ENCODE results near the gene FUZ.

- TF ChIP-seq ZNF416 (tag by site-specific recombination; IDR thresholded peaks at IDR 0.05) (no peak), ZNF629 (tag by site-specific recombination; IDR thresholded peaks at IDR 0.05) (no peak), ZEB2 (tag by site-specific recombination; IDR thresholded peaks at IDR 0.05) (no peak), ZNF561 (tag by site-specific recombination; IDR thresholded peaks at IDR 0.05; ENCODE audit: borderline replicate concordance) (no peak), HOXC10 (CRISPR knock-in tag; IDR thresholded peaks at IDR 0.05) (no peak), ZSCAN30 (tag by site-specific recombination; IDR thresholded peaks at IDR 0.05) (no peak), ATF2 (tag by site-specific recombination; IDR thresholded peaks at IDR 0.05; ENCODE audit: low read depth) (no peak), ZNF138 (tag by site-specific recombination; IDR thresholded peaks at IDR 0.05; ENCODE audit: borderline replicate concordance) (no peak)
- TF ChIP-seq, protein P1, sequence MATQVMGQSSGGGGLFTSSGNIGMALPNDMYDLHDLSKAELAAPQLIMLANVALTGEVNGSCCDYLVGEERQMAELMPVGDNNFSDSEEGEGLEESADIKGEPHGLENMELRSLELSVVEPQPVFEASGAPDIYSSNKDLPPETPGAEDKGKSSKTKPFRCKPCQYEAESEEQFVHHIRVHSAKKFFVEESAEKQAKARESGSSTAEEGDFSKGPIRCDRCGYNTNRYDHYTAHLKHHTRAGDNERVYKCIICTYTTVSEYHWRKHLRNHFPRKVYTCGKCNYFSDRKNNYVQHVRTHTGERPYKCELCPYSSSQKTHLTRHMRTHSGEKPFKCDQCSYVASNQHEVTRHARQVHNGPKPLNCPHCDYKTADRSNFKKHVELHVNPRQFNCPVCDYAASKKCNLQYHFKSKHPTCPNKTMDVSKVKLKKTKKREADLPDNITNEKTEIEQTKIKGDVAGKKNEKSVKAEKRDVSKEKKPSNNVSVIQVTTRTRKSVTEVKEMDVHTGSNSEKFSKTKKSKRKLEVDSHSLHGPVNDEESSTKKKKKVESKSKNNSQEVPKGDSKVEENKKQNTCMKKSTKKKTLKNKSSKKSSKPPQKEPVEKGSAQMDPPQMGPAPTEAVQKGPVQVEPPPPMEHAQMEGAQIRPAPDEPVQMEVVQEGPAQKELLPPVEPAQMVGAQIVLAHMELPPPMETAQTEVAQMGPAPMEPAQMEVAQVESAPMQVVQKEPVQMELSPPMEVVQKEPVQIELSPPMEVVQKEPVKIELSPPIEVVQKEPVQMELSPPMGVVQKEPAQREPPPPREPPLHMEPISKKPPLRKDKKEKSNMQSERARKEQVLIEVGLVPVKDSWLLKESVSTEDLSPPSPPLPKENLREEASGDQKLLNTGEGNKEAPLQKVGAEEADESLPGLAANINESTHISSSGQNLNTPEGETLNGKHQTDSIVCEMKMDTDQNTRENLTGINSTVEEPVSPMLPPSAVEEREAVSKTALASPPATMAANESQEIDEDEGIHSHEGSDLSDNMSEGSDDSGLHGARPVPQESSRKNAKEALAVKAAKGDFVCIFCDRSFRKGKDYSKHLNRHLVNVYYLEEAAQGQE (tag by site-specific recombination; IDR thresholded peaks at IDR 0.05): no peak
- TF ChIP-seq, protein P2, sequence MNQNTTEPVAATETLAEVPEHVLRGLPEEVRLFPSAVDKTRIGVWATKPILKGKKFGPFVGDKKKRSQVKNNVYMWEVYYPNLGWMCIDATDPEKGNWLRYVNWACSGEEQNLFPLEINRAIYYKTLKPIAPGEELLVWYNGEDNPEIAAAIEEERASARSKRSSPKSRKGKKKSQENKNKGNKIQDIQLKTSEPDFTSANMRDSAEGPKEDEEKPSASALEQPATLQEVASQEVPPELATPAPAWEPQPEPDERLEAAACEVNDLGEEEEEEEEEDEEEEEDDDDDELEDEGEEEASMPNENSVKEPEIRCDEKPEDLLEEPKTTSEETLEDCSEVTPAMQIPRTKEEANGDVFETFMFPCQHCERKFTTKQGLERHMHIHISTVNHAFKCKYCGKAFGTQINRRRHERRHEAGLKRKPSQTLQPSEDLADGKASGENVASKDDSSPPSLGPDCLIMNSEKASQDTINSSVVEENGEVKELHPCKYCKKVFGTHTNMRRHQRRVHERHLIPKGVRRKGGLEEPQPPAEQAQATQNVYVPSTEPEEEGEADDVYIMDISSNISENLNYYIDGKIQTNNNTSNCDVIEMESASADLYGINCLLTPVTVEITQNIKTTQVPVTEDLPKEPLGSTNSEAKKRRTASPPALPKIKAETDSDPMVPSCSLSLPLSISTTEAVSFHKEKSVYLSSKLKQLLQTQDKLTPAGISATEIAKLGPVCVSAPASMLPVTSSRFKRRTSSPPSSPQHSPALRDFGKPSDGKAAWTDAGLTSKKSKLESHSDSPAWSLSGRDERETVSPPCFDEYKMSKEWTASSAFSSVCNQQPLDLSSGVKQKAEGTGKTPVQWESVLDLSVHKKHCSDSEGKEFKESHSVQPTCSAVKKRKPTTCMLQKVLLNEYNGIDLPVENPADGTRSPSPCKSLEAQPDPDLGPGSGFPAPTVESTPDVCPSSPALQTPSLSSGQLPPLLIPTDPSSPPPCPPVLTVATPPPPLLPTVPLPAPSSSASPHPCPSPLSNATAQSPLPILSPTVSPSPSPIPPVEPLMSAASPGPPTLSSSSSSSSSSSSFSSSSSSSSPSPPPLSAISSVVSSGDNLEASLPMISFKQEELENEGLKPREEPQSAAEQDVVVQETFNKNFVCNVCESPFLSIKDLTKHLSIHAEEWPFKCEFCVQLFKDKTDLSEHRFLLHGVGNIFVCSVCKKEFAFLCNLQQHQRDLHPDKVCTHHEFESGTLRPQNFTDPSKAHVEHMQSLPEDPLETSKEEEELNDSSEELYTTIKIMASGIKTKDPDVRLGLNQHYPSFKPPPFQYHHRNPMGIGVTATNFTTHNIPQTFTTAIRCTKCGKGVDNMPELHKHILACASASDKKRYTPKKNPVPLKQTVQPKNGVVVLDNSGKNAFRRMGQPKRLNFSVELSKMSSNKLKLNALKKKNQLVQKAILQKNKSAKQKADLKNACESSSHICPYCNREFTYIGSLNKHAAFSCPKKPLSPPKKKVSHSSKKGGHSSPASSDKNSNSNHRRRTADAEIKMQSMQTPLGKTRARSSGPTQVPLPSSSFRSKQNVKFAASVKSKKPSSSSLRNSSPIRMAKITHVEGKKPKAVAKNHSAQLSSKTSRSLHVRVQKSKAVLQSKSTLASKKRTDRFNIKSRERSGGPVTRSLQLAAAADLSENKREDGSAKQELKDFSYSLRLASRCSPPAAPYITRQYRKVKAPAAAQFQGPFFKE (tag by site-specific recombination; IDR thresholded peaks at IDR 0.05; ENCODE audit: borderline replicate concordance): no peak
- TF ChIP-seq, protein P3, sequence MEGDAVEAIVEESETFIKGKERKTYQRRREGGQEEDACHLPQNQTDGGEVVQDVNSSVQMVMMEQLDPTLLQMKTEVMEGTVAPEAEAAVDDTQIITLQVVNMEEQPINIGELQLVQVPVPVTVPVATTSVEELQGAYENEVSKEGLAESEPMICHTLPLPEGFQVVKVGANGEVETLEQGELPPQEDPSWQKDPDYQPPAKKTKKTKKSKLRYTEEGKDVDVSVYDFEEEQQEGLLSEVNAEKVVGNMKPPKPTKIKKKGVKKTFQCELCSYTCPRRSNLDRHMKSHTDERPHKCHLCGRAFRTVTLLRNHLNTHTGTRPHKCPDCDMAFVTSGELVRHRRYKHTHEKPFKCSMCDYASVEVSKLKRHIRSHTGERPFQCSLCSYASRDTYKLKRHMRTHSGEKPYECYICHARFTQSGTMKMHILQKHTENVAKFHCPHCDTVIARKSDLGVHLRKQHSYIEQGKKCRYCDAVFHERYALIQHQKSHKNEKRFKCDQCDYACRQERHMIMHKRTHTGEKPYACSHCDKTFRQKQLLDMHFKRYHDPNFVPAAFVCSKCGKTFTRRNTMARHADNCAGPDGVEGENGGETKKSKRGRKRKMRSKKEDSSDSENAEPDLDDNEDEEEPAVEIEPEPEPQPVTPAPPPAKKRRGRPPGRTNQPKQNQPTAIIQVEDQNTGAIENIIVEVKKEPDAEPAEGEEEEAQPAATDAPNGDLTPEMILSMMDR (tag by site-specific recombination; IDR thresholded peaks at IDR 0.05): no peak
These were observed 22.5 kb upstream of the FUZ start for GRCh38 chr19:49835562-49835961.

Data from HEK293 (cell line).